ENCODE results near the gene TFF3. TPM values are rescaled to one million over a fixed set of nuclear protein-coding genes. Genes with fewer than 3 reads are reported as not detected.

Gene TFF3
- total RNA-seq, 4 donors from 2014 or later, result 2.5 to 24.4 (median 9.3) TPM

GRCh38 chr21:42341776-42342542 lies 26.8 kb upstream of the TFF3 start:
- no peak for TF ChIP-seq POLR2AphosphoS5 (IDR thresholded peaks at IDR 0.05)
- no peak for TF ChIP-seq POLR2A (IDR thresholded peaks at IDR 0.05; ENCODE audit: low read depth)
- no peak for TF ChIP-seq EP300 (IDR thresholded peaks at IDR 0.05)
- no peaks in the 10 kb centered on the region for H3K9me3 ChIP-seq
- H3K4me3 ChIP-seq, result no peak overlapping the region
- DNase-seq (ENCODE audit: extremely low spot score), result no peak
- no peaks in the 10 kb centered on the region for H3K36me3 ChIP-seq
- intact Hi-C loops (cut with DNase I), result no loop called here
- H3K27me3 ChIP-seq, result peaks cover 0 to 8% (median 0%) of the 10 kb centered on the region in 4 donors
- H3K27ac ChIP-seq (replicated peaks in 1 of 4), result no peak overlapping the region
- H3K4me1 ChIP-seq, result peaks cover 0 to 14% (median 9%) of the 10 kb centered on the region in 4 donors
- WGBS, result 91% methylated on average over 15 of the region's 15 CpGs

GRCh38 chr21:42340187-42341050 lies 25.2 kb upstream of the TFF3 start:
- H3K4me3 ChIP-seq, result no peak overlapping the region
- H3K36me3 ChIP-seq, result no peaks in the 10 kb centered on the region
- no peaks in the 10 kb centered on the region for H3K9me3 ChIP-seq
- peaks cover 0 to 3% (median 1%) of the 10 kb centered on the region in 4 donors for H3K27me3 ChIP-seq
- DNase-seq (ENCODE audit: extremely low spot score), result no peak
- 89% methylated on average over 23 of the region's 24 CpGs for WGBS
- H3K4me1 ChIP-seq, result peaks cover 0 to 14% (median 9%) of the 10 kb centered on the region in 4 donors
- TF ChIP-seq EP300 (IDR thresholded peaks at IDR 0.05) (no peak), POLR2A (IDR thresholded peaks at IDR 0.05; ENCODE audit: low read depth) (no peak), CTCF (IDR thresholded peaks at IDR 0.05) (no peak), POLR2AphosphoS5 (IDR thresholded peaks at IDR 0.05) (no peak)
- no peak overlapping the region for H3K27ac ChIP-seq (replicated peaks in 1 of 4)
- intact Hi-C loops (cut with DNase I), result no loop called here

- peaks cover 0 to 14% (median 9%) of the 10 kb centered on the region in 4 donors for H3K4me1 ChIP-seq
- no peak overlapping the region for H3K4me3 ChIP-seq
- H3K9me3 ChIP-seq, result no peaks in the 10 kb centered on the region
- WGBS, result 90% methylated on average over 12 of the region's 17 CpGs
- H3K27ac ChIP-seq (replicated peaks in 1 of 4), result no peak overlapping the region
- no peaks in the 10 kb centered on the region for H3K36me3 ChIP-seq
- TF ChIP-seq EP300 (IDR thresholded peaks at IDR 0.05), result no peak
- DNase-seq (ENCODE audit: extremely low spot score), result no peak
- intact Hi-C loops (cut with DNase I), result no loop called here
- H3K27me3 ChIP-seq, result peaks cover 0 to 5% (median 2%) of the 10 kb centered on the region in 4 donors
These were observed 23.8 kb upstream of the TFF3 start for GRCh38 chr21:42338729-42339715.

- peaks cover 0 to 13% (median 4%) of the 10 kb centered on the region in 4 donors for H3K27me3 ChIP-seq
- peak overlapping the region in 1 of 4 donors; percentile 45 for H3K27ac ChIP-seq (replicated peaks in 1 of 4)
- no peaks in the 10 kb centered on the region for H3K9me3 ChIP-seq
- H3K36me3 ChIP-seq, result no peaks in the 10 kb centered on the region
- peak overlapping the region in 3 of 4 donors; percentile 9 to 28 (median 17) for H3K4me3 ChIP-seq
- TF ChIP-seq EP300 (IDR thresholded peaks at IDR 0.05) (no peak), POLR2AphosphoS5 (IDR thresholded peaks at IDR 0.05) (peak in 1 of 2 donors; percentile 48), POLR2A (IDR thresholded peaks at IDR 0.05; ENCODE audit: low read depth) (no peak), CTCF (IDR thresholded peaks at IDR 0.05) (peak; percentile 58 to 74 (median 61))
- H3K4me1 ChIP-seq, result peaks cover 0 to 14% (median 9%) of the 10 kb centered on the region in 4 donors
- 29% methylated on average over 16 of the region's 23 CpGs for WGBS
- no peak for DNase-seq (ENCODE audit: extremely low spot score)
- intact Hi-C loops (cut with DNase I), result no loop called here
These were observed 22.9 kb upstream of the TFF3 start for GRCh38 chr21:42337830-42338728.
